Caco-2 (cell line): Measurements from ENCODE around the gene MSLN. TPM values are rescaled to one million over a fixed set of nuclear protein-coding genes. Genes with fewer than 3 reads are reported as not detected.
A peak's percentile ranks its signal among the peaks of the same experiment; 100 is the strongest.

Experiments
- BruUV-seq: library from RNA; stranded (reverse); fragments of 400-500 nt; replicated peaks from 2 replicates; lab custom pipeline; 2021; lab: Mats Ljungman, UMichigan
- CTCF ChIA-PET: fragments of 300-600 bp; sonication (Branson Sonifier 250); formaldehyde crosslinking; loops from one replicate; lab custom pipeline; 2022; ENCODE audit warnings: antibody characterized with exemption; lab: Charles Lee
- POLR2A ChIA-PET: fragments of 300-600 bp; sonication (Branson Sonifier 250); formaldehyde crosslinking; loops from one replicate; lab custom pipeline; 2022; ENCODE audit warnings: antibody characterized with exemption; lab: Charles Lee
- DNase-seq, 2 experiments: peaks; one replicate each; pipeline versions ENCODE4 v3.0.0 to v3.0.0-alpha.2; 2020 to 2022
- H3K27me3 ChIP-seq: replicated peaks from 2 replicates; pipeline ENCODE4 v1.6.0; 2011; ENCODE audit warnings: low read length; ENCODE audit not compliant: control insufficient read depth, insufficient read depth
- H3K36me3 ChIP-seq: 2 replicates; pipeline ENCODE4 v1.5.1; 2011; ENCODE audit warnings: low read length; ENCODE audit not compliant: control insufficient read depth, insufficient read depth
- H3K4me1 ChIP-seq: fragments of 250-450 bp; sonication (Bioruptor Pico); 2 replicates; pipeline ENCODE4 v1.5.1; 2020; ENCODE audit warnings: mild to moderate bottlenecking
- H3K4me3 ChIP-seq: 2 replicates; pipeline ENCODE4 v1.5.1; 2011; ENCODE audit warnings: low read depth, mild to moderate bottlenecking, control low read depth, low read length
- H3K9me3 ChIP-seq: fragments of 250-450 bp; sonication (Bioruptor Pico); 2 replicates; pipeline ENCODE4 v1.5.1; 2020; ENCODE audit warnings: mild to moderate bottlenecking, moderate library complexity
- H3K27ac Mint-ChIP-seq: one replicate; pipeline ENCODE4 v1.8.0; 2022; ENCODE audit warnings: mixed read lengths; ENCODE audit not compliant: unreplicated experiment
- H3K27me3 Mint-ChIP-seq: one replicate; pipeline ENCODE4 v1.8.0; 2022; ENCODE audit warnings: mixed read lengths; ENCODE audit not compliant: insufficient read depth, unreplicated experiment
- H3K36me3 Mint-ChIP-seq: one replicate; pipeline ENCODE4 v1.8.0; 2022; ENCODE audit warnings: mild to moderate bottlenecking, mixed read lengths; ENCODE audit not compliant: insufficient read depth, unreplicated experiment
- H3K4me1 Mint-ChIP-seq: one replicate; pipeline ENCODE4 v1.8.0; 2022; ENCODE audit warnings: low read depth, mixed read lengths; ENCODE audit not compliant: unreplicated experiment
- H3K4me3 Mint-ChIP-seq: one replicate; pipeline ENCODE4 v1.8.0; 2022; ENCODE audit warnings: mild to moderate bottlenecking, moderate library complexity, mixed read lengths; ENCODE audit not compliant: unreplicated experiment
- H3K9me3 Mint-ChIP-seq: one replicate; pipeline ENCODE4 v1.8.0; 2022; ENCODE audit warnings: mixed read lengths; ENCODE audit not compliant: unreplicated experiment
- intact Hi-C: fragments of 100-400 bp; cut with micrococcal nuclease; formaldehyde crosslinking; loops from one replicate; pipeline ENCODE4 v1.10.0; 2022; ENCODE audit not compliant: unreplicated experiment
- total RNA-seq: library from RNA; stranded (reverse); gene quantifications from 2 replicates; pipeline ENCODE4 v1.2.3, GENCODE V29; 2022
- TF ChIP-seq, protein P1 (sequence below), 2 experiments: fragments of 200-600 bp in 1 of 2; IDR thresholded peaks; 1 replicate in 1 of 2; 2 replicates in 1 of 2; pipeline versions ENCODE4 v1.5.1 to v1.8.0; 2011 to 2022; ENCODE audit warnings: antibody characterized with exemption in 1 of 2, control low read depth in 1 of 2, inconsistent platforms in 1 of 2, low read depth in 1 of 2, low read length in 1 of 2, mild to moderate bottlenecking in 1 of 2, moderate library complexity in 1 of 2; ENCODE audit not compliant: insufficient read depth in 1 of 2, severe bottlenecking in 1 of 2, unreplicated experiment in 1 of 2

The MSLN gene
- total RNA-seq, 1 experiment from 2014 or later: 0.36 TPM

DNA sequence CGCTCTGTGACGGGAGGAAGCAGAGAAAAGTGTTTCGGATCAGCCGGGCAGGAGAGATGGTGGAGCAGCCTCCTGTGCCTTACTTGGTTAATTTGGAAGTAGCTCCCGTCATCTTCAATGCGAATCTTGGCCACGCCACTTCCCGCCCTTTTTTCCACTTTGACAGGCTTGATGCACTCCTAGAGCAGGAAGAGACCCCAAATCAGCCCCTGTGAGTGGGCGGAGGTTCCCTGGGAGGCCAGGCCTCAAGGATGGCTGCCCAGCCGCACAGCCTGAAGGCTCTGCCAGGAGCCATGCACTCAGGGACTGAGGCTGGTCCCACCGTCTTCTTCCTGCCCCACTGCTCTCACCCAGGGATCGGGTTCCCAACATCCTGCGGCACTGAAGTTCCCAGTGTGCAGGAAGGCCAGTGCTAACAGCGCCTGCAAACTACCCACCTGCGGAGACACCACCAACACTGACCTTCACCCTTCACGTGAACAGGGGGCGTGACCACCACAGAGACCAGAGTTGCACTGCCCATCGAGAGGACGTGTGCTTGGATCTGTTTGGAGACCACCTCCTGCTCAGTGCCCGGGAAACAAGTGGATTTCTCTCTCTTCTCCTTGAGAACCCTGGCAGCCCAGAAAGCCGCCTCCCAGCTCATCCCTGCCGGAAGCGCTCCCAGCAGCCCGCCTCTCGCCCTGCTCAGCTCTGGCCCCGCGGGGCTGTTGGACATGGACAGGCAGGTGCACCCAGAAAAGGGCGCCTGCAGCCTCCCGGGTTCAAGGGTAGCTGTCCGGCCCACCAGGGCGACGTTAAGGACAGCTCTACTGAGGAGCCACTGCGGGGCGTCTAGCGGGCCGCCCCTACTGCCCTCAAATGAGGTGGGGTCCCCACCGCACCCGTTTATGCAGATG is 20.7 kb upstream of the MSLN start:
- Mint-ChIP-seq H3K36me3 (peaks cover 32% of the 10 kb centered on the region), H3K27me3 (no peaks in the 10 kb centered on the region), H3K4me3 (peak overlapping the region; percentile 71), H3K9me3 (no peaks in the 10 kb centered on the region), H3K27ac (no peak overlapping the region), H3K4me1 (no peaks in the 10 kb centered on the region)
- no peaks in the 10 kb centered on the region for H3K4me1 ChIP-seq
- no peaks in the 10 kb centered on the region for H3K27me3 ChIP-seq
- no peak for DNase-seq
- POLR2A ChIA-PET: no interaction called here
- H3K36me3 ChIP-seq: no peaks in the 10 kb centered on the region; the same call in 1 of the 2 replicates
- H3K9me3 ChIP-seq: no peaks in the 10 kb centered on the region
- TF ChIP-seq, protein P1, sequence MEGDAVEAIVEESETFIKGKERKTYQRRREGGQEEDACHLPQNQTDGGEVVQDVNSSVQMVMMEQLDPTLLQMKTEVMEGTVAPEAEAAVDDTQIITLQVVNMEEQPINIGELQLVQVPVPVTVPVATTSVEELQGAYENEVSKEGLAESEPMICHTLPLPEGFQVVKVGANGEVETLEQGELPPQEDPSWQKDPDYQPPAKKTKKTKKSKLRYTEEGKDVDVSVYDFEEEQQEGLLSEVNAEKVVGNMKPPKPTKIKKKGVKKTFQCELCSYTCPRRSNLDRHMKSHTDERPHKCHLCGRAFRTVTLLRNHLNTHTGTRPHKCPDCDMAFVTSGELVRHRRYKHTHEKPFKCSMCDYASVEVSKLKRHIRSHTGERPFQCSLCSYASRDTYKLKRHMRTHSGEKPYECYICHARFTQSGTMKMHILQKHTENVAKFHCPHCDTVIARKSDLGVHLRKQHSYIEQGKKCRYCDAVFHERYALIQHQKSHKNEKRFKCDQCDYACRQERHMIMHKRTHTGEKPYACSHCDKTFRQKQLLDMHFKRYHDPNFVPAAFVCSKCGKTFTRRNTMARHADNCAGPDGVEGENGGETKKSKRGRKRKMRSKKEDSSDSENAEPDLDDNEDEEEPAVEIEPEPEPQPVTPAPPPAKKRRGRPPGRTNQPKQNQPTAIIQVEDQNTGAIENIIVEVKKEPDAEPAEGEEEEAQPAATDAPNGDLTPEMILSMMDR (IDR thresholded peaks at IDR 0.05; ENCODE audit: insufficient read depth in 1 of 2, low read depth in 1 of 2, low read length in 1 of 2, severe bottlenecking in 1 of 2, unreplicated experiment in 1 of 2): no peak
- H3K4me3 ChIP-seq: peak overlapping the region; percentile 69
- intact Hi-C loops: loop anchor here (5.0 kb wide), 1 partner anchor 47 kb away; the partner anchor contains the start of genes CHTF18 and RPUSD1
- TSS peak; percentile 62 for BruUV-seq
- CTCF ChIA-PET: interaction anchor here (0.6 to 0.7 kb wide), 2 partner anchors 14 to 95 kb away, joined by 4 to 6 read pairs; no protein-coding TSS in a partner anchor

DNA sequence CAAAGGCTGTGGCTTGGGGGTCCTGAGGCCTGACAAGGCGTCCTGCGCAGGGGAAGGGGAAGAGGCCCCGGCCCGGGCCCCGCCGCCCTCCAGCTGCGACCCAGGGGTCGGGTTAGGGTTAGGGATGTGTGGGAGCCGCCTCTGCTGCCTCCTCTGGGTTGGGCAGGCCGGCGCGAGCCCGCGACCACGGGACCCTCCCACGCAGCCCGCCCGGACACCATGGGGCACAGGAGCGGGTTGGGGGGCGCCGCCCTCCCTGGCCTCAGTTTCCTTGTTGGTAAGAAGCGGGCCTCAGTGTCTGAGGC is 20.1 kb upstream of the MSLN start:
- POLR2A ChIA-PET: no interaction called here
- no peaks in the 10 kb centered on the region for H3K4me1 ChIP-seq
- Mint-ChIP-seq H3K9me3 (no peaks in the 10 kb centered on the region), H3K27me3 (no peaks in the 10 kb centered on the region), H3K36me3 (peaks cover 29% of the 10 kb centered on the region), H3K4me3 (peak overlapping the region; percentile 71), H3K27ac (no peak overlapping the region), H3K4me1 (no peaks in the 10 kb centered on the region)
- H3K36me3 ChIP-seq: no peaks in the 10 kb centered on the region; the same call in 1 of the 2 replicates
- H3K27me3 ChIP-seq: no peaks in the 10 kb centered on the region
- CTCF ChIA-PET: interaction anchor here (0.6 to 0.7 kb wide), 2 partner anchors 13 to 94 kb away, joined by 4 to 6 read pairs; no protein-coding TSS in a partner anchor
- BruUV-seq: no TSS peak
- intact Hi-C loops: loop anchor here (5.0 kb wide), 1 partner anchor 47 kb away; the partner anchor contains the start of genes CHTF18 and RPUSD1
- H3K4me3 ChIP-seq: peak overlapping the region; percentile 69
- no peak for DNase-seq
- TF ChIP-seq, protein P1 (IDR thresholded peaks at IDR 0.05; ENCODE audit: insufficient read depth in 1 of 2, low read depth in 1 of 2, low read length in 1 of 2, severe bottlenecking in 1 of 2, unreplicated experiment in 1 of 2): no peak
- no peaks in the 10 kb centered on the region for H3K9me3 ChIP-seq

DNA sequence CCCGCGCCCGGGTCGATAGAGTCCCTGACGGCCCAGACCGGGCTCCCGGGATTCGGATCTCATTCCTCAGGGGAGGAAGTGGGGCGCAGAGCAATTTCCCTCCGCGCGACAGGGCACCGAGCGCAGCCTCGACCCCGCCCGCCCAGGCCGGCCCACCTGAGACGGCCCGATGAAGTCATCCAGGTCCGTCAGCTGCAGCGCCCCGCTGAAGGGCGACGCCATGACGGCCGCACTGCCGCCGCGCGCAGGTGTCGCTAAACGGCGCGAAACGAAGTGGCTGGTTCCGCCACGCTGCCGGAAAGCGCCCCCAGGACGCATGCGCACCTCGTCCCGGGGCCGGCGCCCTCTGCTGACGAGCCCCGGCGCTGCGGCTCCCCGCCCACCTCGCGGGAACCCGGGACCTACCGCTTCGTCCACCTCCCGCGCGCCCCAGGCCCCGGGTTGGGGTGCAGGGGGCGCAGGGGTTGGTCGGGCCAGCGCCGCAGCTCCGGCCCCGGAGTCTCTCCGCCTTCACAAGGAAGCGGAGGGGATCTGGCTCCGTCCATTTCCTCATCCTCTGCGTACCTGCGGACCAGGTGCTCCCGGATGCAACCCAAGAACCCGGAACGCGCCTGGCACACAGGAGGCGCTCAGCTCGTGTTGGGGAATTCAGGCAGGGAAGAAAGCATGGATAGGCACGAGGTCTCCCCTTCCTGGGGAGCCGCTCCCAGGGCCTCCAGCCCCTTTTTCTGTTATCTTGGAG is 19.6 kb upstream of the MSLN start, which contains the start of gene CIAO3:
CIAO3 (minus strand) TSS at position 234 of the 742 bp plus-strand sequence; CDS start at position 222, 12 bp downstream.
- Mint-ChIP-seq H3K4me3 (peak within 1 kb of the TSS; percentile 71), H3K27ac (peak within 1 kb of the TSS; percentile 61), H3K27me3 (no peaks in the 10 kb centered on the region), H3K9me3 (no peaks in the 10 kb centered on the region), H3K36me3 (peaks cover 29% of the 10 kb centered on the region), H3K4me1 (no peaks in the 10 kb centered on the region)
- TSS peak; percentile 75 for BruUV-seq
- POLR2A ChIA-PET: interaction anchor here (0.5 to 1.6 kb wide), 4 partner anchors 13 to 71 kb away, joined by 3 to 10 read pairs (median 4); partner anchors contain the start of genes CHTF18 and RPUSD1
- H3K4me1 ChIP-seq: no peaks in the 10 kb centered on the region
- no peaks in the 10 kb centered on the region; the same call in 1 of the 2 replicates for H3K36me3 ChIP-seq
- peak; percentile 88 to 94 for DNase-seq
- no peaks in the 10 kb centered on the region for H3K27me3 ChIP-seq
- peak within 1 kb of the TSS; percentile 69 for H3K4me3 ChIP-seq
- CTCF ChIA-PET: interaction anchor here (0.6 to 1.0 kb wide), 3 partner anchors 13 to 93 kb away, joined by 4 to 6 read pairs (median 4); no protein-coding TSS in a partner anchor
- intact Hi-C loops: loop anchor here (5.0 kb wide), 1 partner anchor 46 kb away; the partner anchor contains the start of genes CHTF18 and RPUSD1
- TF ChIP-seq, protein P1 (IDR thresholded peaks at IDR 0.05; ENCODE audit: insufficient read depth in 1 of 2, low read depth in 1 of 2, low read length in 1 of 2, severe bottlenecking in 1 of 2, unreplicated experiment in 1 of 2): peak; percentile 64 to 87
- H3K9me3 ChIP-seq: no peaks in the 10 kb centered on the region
